Keratinocyte (primary cell): ENCODE data around the gene FES.

Source experiments
- EZH2 ChIP-seq: IDR thresholded peaks from one replicate; pipeline ENCODE4 v1.6.1; 2012; ENCODE audit warnings: inconsistent platforms, mild to moderate bottlenecking, low read length, moderate library complexity
- TF ChIP-seq, protein P1 (sequence below), 3 experiments: IDR thresholded peaks in 1 of 3; conservative IDR thresholded peaks in 1 of 3; optimal IDR thresholded peaks in 1 of 3; 2 replicates in 2 of 3; 3 replicates in 1 of 3; pipeline versions ENCODE3 to v1.5.1; 2011; ENCODE audit warnings: low read length in 3 of 3, mild to moderate bottlenecking in 3 of 3, moderate library complexity in 2 of 3, control low read depth in 1 of 3, inconsistent platforms in 1 of 3; ENCODE audit not compliant: insufficient read depth in 2 of 3; ENCODE audit errors: extremely low read depth in 1 of 3

DNA sequence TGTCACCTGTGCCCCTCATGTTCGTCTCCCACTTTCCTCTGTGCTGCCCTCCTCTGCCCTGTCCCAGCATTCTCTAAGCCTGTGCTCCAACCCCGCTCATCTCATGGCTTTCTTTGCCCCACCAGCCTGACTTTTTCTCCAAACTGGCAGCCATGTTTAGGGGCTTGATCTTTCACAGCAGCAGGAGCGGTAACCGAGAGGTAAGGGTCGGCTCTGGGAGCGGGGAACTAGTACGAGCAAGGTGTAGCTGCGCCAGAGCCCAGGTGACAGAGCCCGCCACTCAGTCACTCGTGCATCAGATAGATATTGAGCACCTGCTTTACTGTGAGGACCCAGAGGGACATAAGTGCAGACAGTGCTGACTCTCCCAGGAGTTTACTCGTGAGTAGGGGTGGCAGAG is 32.2 kb downstream of the FES start:
- TF ChIP-seq, protein P1, sequence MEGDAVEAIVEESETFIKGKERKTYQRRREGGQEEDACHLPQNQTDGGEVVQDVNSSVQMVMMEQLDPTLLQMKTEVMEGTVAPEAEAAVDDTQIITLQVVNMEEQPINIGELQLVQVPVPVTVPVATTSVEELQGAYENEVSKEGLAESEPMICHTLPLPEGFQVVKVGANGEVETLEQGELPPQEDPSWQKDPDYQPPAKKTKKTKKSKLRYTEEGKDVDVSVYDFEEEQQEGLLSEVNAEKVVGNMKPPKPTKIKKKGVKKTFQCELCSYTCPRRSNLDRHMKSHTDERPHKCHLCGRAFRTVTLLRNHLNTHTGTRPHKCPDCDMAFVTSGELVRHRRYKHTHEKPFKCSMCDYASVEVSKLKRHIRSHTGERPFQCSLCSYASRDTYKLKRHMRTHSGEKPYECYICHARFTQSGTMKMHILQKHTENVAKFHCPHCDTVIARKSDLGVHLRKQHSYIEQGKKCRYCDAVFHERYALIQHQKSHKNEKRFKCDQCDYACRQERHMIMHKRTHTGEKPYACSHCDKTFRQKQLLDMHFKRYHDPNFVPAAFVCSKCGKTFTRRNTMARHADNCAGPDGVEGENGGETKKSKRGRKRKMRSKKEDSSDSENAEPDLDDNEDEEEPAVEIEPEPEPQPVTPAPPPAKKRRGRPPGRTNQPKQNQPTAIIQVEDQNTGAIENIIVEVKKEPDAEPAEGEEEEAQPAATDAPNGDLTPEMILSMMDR (optimal IDR thresholded peaks at IDR 0.05 in 1 of 3, IDR thresholded peaks at IDR 0.05 in 1 of 3, conservative IDR thresholded peaks at IDR 0.05 in 1 of 3; ENCODE audit: extremely low read depth in 1 of 3, insufficient read depth in 2 of 3, low read length in 3 of 3), result no peak
- TF ChIP-seq EZH2, result no peak
